Measurements from ENCODE around the gene SLC39A2. TPM values are rescaled to one million over a fixed set of nuclear protein-coding genes. Genes with fewer than 3 reads are reported as not detected.

Gene SLC39A2
- polyA plus RNA-seq, 3 donors, result not detected

DNA sequence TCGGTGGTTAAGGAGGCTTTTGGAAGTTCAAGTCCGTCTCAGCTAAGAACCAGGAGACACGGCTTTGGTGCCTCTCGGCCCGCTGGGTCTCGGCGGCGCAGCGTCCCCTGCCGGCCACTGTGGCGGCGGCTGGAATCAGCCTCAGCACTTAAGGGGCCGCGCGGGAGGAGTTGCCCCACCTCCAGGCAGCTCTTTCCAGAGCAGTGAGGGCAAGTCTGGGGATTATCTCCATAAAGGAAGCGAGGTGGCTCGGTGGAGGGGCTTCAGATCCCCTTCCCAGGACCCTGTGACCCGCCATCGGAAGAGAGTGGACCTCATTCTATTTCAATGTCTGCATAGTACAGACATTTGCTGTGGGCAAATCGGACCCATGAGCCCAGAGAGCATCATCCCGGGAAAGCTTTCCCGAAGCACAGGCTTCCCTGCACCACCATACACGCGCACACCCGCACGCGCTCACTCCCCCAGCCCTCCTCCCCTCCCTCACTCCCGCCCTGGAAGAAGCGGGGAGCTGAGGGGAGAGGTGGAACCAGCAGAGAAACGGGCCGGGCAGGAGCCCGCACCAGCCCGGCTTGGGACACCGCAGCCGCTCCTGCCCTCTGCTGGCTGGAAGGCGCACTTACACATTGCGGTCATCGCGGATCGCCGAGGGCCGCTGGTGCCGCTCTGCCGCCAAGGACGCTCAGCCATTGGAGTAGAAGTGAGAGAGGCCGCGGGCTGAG is 27.9 kb upstream of the SLC39A2 start:
- under 1% methylated on average over 34 of the region's 47 CpGs for WGBS (ENCODE audit: insufficient coverage)
- H3K27ac ChIP-seq (ENCODE audit: low read depth in 1 of 2, low read length in 2 of 2), result peak overlapping the region in 1 of 2 donors; percentile 68
- intact Hi-C loops (cut with micrococcal nuclease), result loop anchor here (1.0 to 10.0 kb wide), 4 partner anchors 113 to 276 kb away; no protein-coding TSS in a partner anchor

DNA sequence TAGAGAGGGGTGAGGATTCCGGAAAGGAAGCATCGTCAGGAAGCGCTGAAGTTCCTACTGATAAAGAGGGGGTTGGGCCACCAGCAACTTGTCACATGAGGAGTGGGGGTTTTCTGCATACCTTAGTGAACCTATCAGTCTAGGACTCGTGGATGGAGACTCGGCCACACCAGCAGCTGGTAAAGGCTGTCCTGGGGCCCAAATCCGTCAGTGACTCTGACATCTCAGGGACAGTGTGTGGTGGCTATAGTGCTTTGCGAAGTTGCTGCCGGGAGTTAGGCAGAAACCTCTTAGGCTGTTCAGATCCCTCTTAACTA is 27.4 kb upstream of the SLC39A2 start:
- Histone ChIP-seq H3K4me1 (ENCODE audit: control insufficient read depth in 1 of 2, insufficient read depth in 2 of 2, low read length in 2 of 2) (peaks cover 10 to 16% of the 10 kb centered on the region in 2 donors), H3K9ac (ENCODE audit: insufficient read depth, low read length, poor library complexity, severe bottlenecking) (no peak overlapping the region), H3K9me3 (replicated peaks in 1 of 2; ENCODE audit: control insufficient read depth in 1 of 2, insufficient read depth in 1 of 2, low read length in 2 of 2) (no peaks in the 10 kb centered on the region), H3K79me2 (ENCODE audit: insufficient read depth, low read length) (no peaks in the 10 kb centered on the region), H3K27ac (ENCODE audit: low read depth in 1 of 2, low read length in 2 of 2) (no peak overlapping the region), H3K36me3 (replicated peaks in 1 of 2; ENCODE audit: control insufficient read depth in 1 of 2, insufficient read depth in 2 of 2, low read length in 2 of 2) (no peaks in the 10 kb centered on the region), H2AFZ (ENCODE audit: insufficient read depth, low read depth, low read length, poor library complexity, severe bottlenecking) (peak overlapping the region; percentile 99), H3K27me3 (ENCODE audit: control insufficient read depth in 2 of 2, insufficient read depth in 2 of 2, low read length in 2 of 2) (no peaks in the 10 kb centered on the region), H3K4me2 (replicated peaks; ENCODE audit: extremely low read depth, low read length, poor library complexity, severe bottlenecking) (peak overlapping the region; percentile 93), H4K20me1 (ENCODE audit: insufficient read depth, low read length) (no peaks in the 10 kb centered on the region), H3K4me3 (replicated peaks in 1 of 3; ENCODE audit: low read depth in 2 of 3, low read length in 3 of 3) (peak overlapping the region in 2 of 3 experiments; percentile 87 to 92)
- H3K4me3 Mint-ChIP-seq, result peak overlapping the region; percentile 91 to 96
- DNase-seq, result no peak
- peaks cover 4 to 11% (median 8%) of the 10 kb centered on the region in 3 donors for H3K27me3 Mint-ChIP-seq (ENCODE audit: low read depth in 3 of 3)
- no peaks in the 10 kb centered on the region for H3K9me3 Mint-ChIP-seq
- H3K4me1 Mint-ChIP-seq, result peaks cover 24% of the 10 kb centered on the region
- TF ChIP-seq, protein P1, sequence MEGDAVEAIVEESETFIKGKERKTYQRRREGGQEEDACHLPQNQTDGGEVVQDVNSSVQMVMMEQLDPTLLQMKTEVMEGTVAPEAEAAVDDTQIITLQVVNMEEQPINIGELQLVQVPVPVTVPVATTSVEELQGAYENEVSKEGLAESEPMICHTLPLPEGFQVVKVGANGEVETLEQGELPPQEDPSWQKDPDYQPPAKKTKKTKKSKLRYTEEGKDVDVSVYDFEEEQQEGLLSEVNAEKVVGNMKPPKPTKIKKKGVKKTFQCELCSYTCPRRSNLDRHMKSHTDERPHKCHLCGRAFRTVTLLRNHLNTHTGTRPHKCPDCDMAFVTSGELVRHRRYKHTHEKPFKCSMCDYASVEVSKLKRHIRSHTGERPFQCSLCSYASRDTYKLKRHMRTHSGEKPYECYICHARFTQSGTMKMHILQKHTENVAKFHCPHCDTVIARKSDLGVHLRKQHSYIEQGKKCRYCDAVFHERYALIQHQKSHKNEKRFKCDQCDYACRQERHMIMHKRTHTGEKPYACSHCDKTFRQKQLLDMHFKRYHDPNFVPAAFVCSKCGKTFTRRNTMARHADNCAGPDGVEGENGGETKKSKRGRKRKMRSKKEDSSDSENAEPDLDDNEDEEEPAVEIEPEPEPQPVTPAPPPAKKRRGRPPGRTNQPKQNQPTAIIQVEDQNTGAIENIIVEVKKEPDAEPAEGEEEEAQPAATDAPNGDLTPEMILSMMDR (IDR thresholded peaks at IDR 0.05), result no peak
- intact Hi-C loops (cut with micrococcal nuclease), result loop anchor here (1.0 to 10.0 kb wide), 4 partner anchors 113 to 277 kb away; no protein-coding TSS in a partner anchor
- H3K36me3 Mint-ChIP-seq, result no peaks in the 10 kb centered on the region
- WGBS (ENCODE audit: insufficient coverage), result 7% methylated on average over 6 of the region's 8 CpGs
- peak overlapping the region in 5 of 7 donors; percentile 14 to 77 (median 70) for H3K27ac Mint-ChIP-seq

More for the DNA sequence above, 27.9 kb upstream of the SLC39A2 start:
- Histone ChIP-seq H3K79me2 (ENCODE audit: insufficient read depth, low read length) (no peaks in the 10 kb centered on the region), H3K9ac (ENCODE audit: insufficient read depth, low read length, poor library complexity, severe bottlenecking) (peak overlapping the region; percentile 69), H3K9me3 (replicated peaks in 1 of 2; ENCODE audit: control insufficient read depth in 1 of 2, insufficient read depth in 1 of 2, low read length in 2 of 2) (no peaks in the 10 kb centered on the region), H3K4me3 (replicated peaks in 1 of 3; ENCODE audit: low read depth in 2 of 3, low read length in 3 of 3) (peak overlapping the region; percentile 70 to 92 (median 87)), H3K4me1 (ENCODE audit: control insufficient read depth in 1 of 2, insufficient read depth in 2 of 2, low read length in 2 of 2) (peaks cover 10 to 16% of the 10 kb centered on the region in 2 donors), H2AFZ (ENCODE audit: insufficient read depth, low read depth, low read length, poor library complexity, severe bottlenecking) (peak overlapping the region; percentile 99), H4K20me1 (ENCODE audit: insufficient read depth, low read length) (no peaks in the 10 kb centered on the region), H3K27me3 (ENCODE audit: control insufficient read depth in 2 of 2, insufficient read depth in 2 of 2, low read length in 2 of 2) (no peaks in the 10 kb centered on the region), H3K4me2 (replicated peaks; ENCODE audit: extremely low read depth, low read length, poor library complexity, severe bottlenecking) (peak overlapping the region; percentile 93), H3K36me3 (replicated peaks in 1 of 2; ENCODE audit: control insufficient read depth in 1 of 2, insufficient read depth in 2 of 2, low read length in 2 of 2) (no peaks in the 10 kb centered on the region)
- DNase-seq, result peak; percentile 77 to 84 (median 83)
- Mint-ChIP-seq H3K36me3 (no peaks in the 10 kb centered on the region), H3K4me3 (peak overlapping the region; percentile 91 to 96), H3K9me3 (no peaks in the 10 kb centered on the region), H3K27me3 (ENCODE audit: low read depth in 3 of 3) (peaks cover 4 to 11% (median 8%) of the 10 kb centered on the region in 3 donors), H3K27ac (peak overlapping the region; percentile 70 to 89 (median 85)), H3K4me1 (peaks cover 24% of the 10 kb centered on the region)
- TF ChIP-seq, protein P1 (IDR thresholded peaks at IDR 0.05), result peak; percentile 98
